Neural cell (in vitro differentiated cells): ENCODE measurements around the gene CPNE2.

Experiments
- CTCF ChIP-seq: fragments of 450-650 bp; IDR thresholded peaks from 2 replicates; pipeline ENCODE4 v1.5.1; 2014; ENCODE audit warnings: antibody characterized with exemption, mild to moderate bottlenecking, moderate library complexity; ENCODE audit not compliant: poor library complexity, severe bottlenecking
- EP300 ChIP-seq: fragments of 450-650 bp; conservative IDR thresholded peaks from 2 replicates; pipeline ENCODE4 v1.6.1; 2014; ENCODE audit warnings: antibody characterized with exemption, mild to moderate bottlenecking, moderate library complexity; ENCODE audit not compliant: poor library complexity, severe bottlenecking
- EZH2 ChIP-seq: fragments of 200-600, 300-800 bp; shearing (Covaris generic), sonication (generic); IDR thresholded peaks from 2 replicates; pipeline ENCODE4 v1.6.1; 2014; ENCODE audit warnings: antibody characterized with exemption, low read length, borderline replicate concordance, mild to moderate bottlenecking; ENCODE audit not compliant: insufficient read depth, poor library complexity, severe bottlenecking
- POLR2AphosphoS5 ChIP-seq: IDR thresholded peaks from 2 replicates; pipeline ENCODE4 v1.6.1; 2012
- TAF1 ChIP-seq: IDR thresholded peaks from 2 replicates; pipeline ENCODE4 v1.6.1; 2012; ENCODE audit warnings: low read depth

DNA sequence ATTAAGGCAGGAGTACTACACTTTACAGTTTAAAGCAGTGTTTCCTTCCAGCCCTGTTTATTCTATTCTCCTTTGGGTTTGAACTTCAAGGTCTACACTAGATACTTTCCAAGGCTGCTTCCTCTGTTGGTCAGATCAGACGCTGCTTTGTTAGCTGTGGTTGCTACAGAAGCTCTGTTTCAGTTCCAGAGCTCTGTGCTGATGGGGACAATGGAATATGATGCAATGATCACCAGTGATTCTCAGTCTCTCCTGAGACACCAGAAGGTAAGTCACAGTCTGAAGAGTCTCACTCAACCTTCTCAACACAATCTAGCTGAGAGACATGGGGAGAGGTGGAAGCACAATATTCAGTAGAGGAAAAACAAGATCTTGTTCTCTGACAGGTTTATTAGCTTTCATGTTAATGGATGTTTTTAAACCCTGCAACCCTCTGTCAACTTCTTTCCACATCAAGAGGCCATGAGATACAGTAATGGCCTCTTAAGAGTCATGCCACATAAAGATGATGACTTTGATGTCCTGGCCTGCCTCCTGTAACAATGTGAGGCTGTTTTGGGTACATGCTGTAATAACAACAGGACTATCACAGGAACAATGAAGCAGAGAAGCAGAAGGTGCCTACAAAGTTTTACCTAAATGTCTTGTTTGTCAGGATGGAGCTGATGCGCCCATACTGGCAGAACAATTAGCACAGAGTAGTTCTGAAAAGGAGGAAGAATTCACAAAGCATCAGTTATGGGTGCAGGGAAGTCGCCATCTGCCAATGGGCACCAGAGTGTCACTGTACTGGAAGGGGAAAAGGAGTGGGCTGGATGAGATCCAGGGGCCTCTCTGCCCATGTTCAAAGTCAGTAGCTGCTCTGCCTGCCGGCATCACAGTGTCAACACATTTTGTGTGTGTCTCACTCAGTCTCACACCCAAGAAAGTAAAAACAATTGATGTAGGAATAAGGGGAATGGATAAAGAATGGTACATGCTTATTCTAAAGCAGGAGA is 60.0 kb downstream of the CPNE2 start:
- TF ChIP-seq CTCF = no peak
- no peak for TF ChIP-seq POLR2AphosphoS5
- TF ChIP-seq EZH2 = no peak
- TF ChIP-seq TAF1 = no peak
- no peak for TF ChIP-seq EP300
